GM18517 (cell line): Measurements from ENCODE around the gene FGD4.

ENCODE experiments used
- ATAC-seq: cut with Tn5 transposase; IDR thresholded peaks from one replicate; pipeline ENCODE4 v1.9.1; 2021; ENCODE audit warnings: mild to moderate bottlenecking, moderate library complexity; ENCODE audit not compliant: unreplicated experiment

The FGD4 gene

GRCh38 chr12:32454075-32454474 lies 54.7 kb downstream of the FGD4 start:
- no peak for ATAC-seq

- ATAC-seq, result no peak
Measured at GRCh38 chr12:32454866-32455265, 55.5 kb downstream of the FGD4 start.

- ATAC-seq, result peak; percentile 73
Measured at GRCh38 chr12:32455607-32456071, 56.3 kb downstream of the FGD4 start.

GRCh38 chr12:32457251-32458025 lies 58.1 kb downstream of the FGD4 start:
- ATAC-seq, result no peak

GRCh38 chr12:32460638-32461037 lies 61.3 kb downstream of the FGD4 start:
- ATAC-seq, result no peak

- ATAC-seq, result no peak
Measured at GRCh38 chr12:32462908-32463307, 63.5 kb downstream of the FGD4 start.

- no peak for ATAC-seq
Measured at GRCh38 chr12:32466187-32466586, 66.8 kb downstream of the FGD4 start.

- no peak for ATAC-seq
Measured at GRCh38 chr12:32466986-32467711, 67.8 kb downstream of the FGD4 start.

GRCh38 chr12:32467959-32468863 lies 68.9 kb downstream of the FGD4 start:
- ATAC-seq, result peak; percentile 64

GRCh38 chr12:32470936-32471470 lies 71.6 kb downstream of the FGD4 start:
- no peak for ATAC-seq

- no peak for ATAC-seq
Measured at GRCh38 chr12:32471591-32472001, 72.2 kb downstream of the FGD4 start.

GRCh38 chr12:32475724-32476123 lies 76.4 kb downstream of the FGD4 start:
- ATAC-seq, result no peak

- no peak for ATAC-seq
Measured at GRCh38 chr12:32476446-32476845, 77.1 kb downstream of the FGD4 start.

- ATAC-seq, result no peak
Measured at GRCh38 chr12:32477714-32478113, 78.4 kb downstream of the FGD4 start.

- ATAC-seq, result no peak
Measured at GRCh38 chr12:32478166-32478565, 78.8 kb downstream of the FGD4 start.

GRCh38 chr12:32478858-32479725 lies 79.7 kb downstream of the FGD4 start:
- no peak for ATAC-seq

GRCh38 chr12:32482226-32482625 lies 82.9 kb downstream of the FGD4 start:
- ATAC-seq, result peak; percentile 78

GRCh38 chr12:32483499-32483898 lies 84.1 kb downstream of the FGD4 start:
- ATAC-seq, result no peak

GRCh38 chr12:32483993-32484392 lies 84.6 kb downstream of the FGD4 start:
- no peak for ATAC-seq

- ATAC-seq, result no peak
Measured at GRCh38 chr12:32486158-32486557, 86.8 kb downstream of the FGD4 start.
